ENCODE results near the gene MSI2. TPM values are rescaled to one million over a fixed set of nuclear protein-coding genes. Genes with fewer than 3 reads are reported as not detected.
A peak's percentile ranks its signal among the peaks of the same experiment; 100 is the strongest.

MSI2 gene
- polyA plus RNA-seq, 1 of the 3 experiments (the other 2 are of a cell fraction) = 24.1 TPM

- TF ChIP-seq IRF3 (IDR thresholded peaks at IDR 0.05; ENCODE audit: low read depth, low read length) (no peak), ELF1 (IDR thresholded peaks at IDR 0.05) (no peak; the same call in 1 of the 2 replicates), EZH2phosphoT487 (IDR thresholded peaks at IDR 0.05; ENCODE audit: borderline replicate concordance, low read depth) (no peak), YY1 (IDR thresholded peaks at IDR 0.05; ENCODE audit: low read depth) (no peak), RFX5 (IDR thresholded peaks at IDR 0.05; ENCODE audit: low read length) (no peak), MEF2A (IDR thresholded peaks at IDR 0.05; ENCODE audit: borderline replicate concordance, low read depth) (no peak), RCOR1 (IDR thresholded peaks at IDR 0.05; ENCODE audit: low read length) (no peak), TEAD4 (IDR thresholded peaks at IDR 0.05; ENCODE audit: borderline replicate concordance, insufficient read depth) (peak; percentile 47; the same call in 1 of the 2 replicates), RXRA (IDR thresholded peaks at IDR 0.05; ENCODE audit: borderline replicate concordance, low read depth) (no peak; the same call in 1 of the 2 replicates), FOXJ3 (CRISPR knock-in tag; IDR thresholded peaks at IDR 0.05) (no peak), SMC3 (IDR thresholded peaks at IDR 0.05; ENCODE audit: low read depth, low read length) (no peak)
Observed at GRCh38 chr17:57379237-57379894, 123.0 kb downstream of the MSI2 start (continued).

- DNase-seq = no peak
- Histone ChIP-seq H3K36me3 (replicated peaks in 1 of 2; ENCODE audit: control insufficient read depth in 1 of 2, insufficient read depth in 2 of 2, low read length in 1 of 2) (no peaks in the 10 kb centered on the region), H3K79me2 (ENCODE audit: insufficient read depth) (peaks cover 3% of the 10 kb centered on the region; the same call in 1 of the 2 replicates), H3K4me1 (ENCODE audit: control insufficient read depth in 1 of 2, insufficient read depth in 2 of 2, low read depth in 1 of 2, low read length in 1 of 2) (peaks cover 7 to 51% of the 10 kb centered on the region in 2 experiments), H3K9me2 (no peaks in the 10 kb centered on the region), H3F3A (replicated peaks; ENCODE audit: insufficient read depth) (no peaks in the 10 kb centered on the region), H3K9me3 (no peaks in the 10 kb centered on the region), H3K4me2 (peak overlapping the region; percentile 51; the same call in 1 of the 2 replicates), H3K9ac (no peak overlapping the region), H2AFZ (ENCODE audit: low read depth) (no peak overlapping the region), H4K20me1 (ENCODE audit: insufficient read depth) (no peaks in the 10 kb centered on the region), H3K27ac (ENCODE audit: low read depth in 2 of 2, low read length in 1 of 2) (peak overlapping the region; percentile 32 to 65; a peak in 3 of 4 replicates), H3K4me3 (ENCODE audit: low read depth in 2 of 2, low read length in 1 of 2) (no peak overlapping the region), H3K27me3 (ENCODE audit: insufficient read depth) (no peaks in the 10 kb centered on the region)
- WGBS (ENCODE audit: low lambda C conversion rate) = 95% methylated on average over 12 of the region's 12 CpGs
- ChIA-PET CTCF (no interaction called here), POLR2A (no interaction called here)
- TF ChIP-seq SIN3A (IDR thresholded peaks at IDR 0.05; ENCODE audit: borderline replicate concordance, low read depth, low read length) (no peak), PBX3 (IDR thresholded peaks at IDR 0.05) (no peak), IRF3 (IDR thresholded peaks at IDR 0.05; ENCODE audit: low read depth, low read length) (no peak), GABPA (IDR thresholded peaks at IDR 0.05; ENCODE audit: low read depth) (no peak), TEAD4 (IDR thresholded peaks at IDR 0.05; ENCODE audit: borderline replicate concordance, insufficient read depth) (no peak), FOXJ3 (CRISPR knock-in tag; IDR thresholded peaks at IDR 0.05) (no peak), EZH2phosphoT487 (IDR thresholded peaks at IDR 0.05; ENCODE audit: borderline replicate concordance, low read depth) (no peak), RCOR1 (IDR thresholded peaks at IDR 0.05; ENCODE audit: low read length) (no peak), MXI1 (IDR thresholded peaks at IDR 0.05; ENCODE audit: low read depth, low read length) (no peak), ZBTB33 (IDR thresholded peaks at IDR 0.05; ENCODE audit: borderline replicate concordance, low read depth) (no peak), CHD2 (IDR thresholded peaks at IDR 0.05; ENCODE audit: low read length, partially characterized antibody) (no peak), YY1 (IDR thresholded peaks at IDR 0.05; ENCODE audit: low read depth) (no peak)
Observed at GRCh38 chr17:57379895-57380434, 123.6 kb downstream of the MSI2 start.
